ENCODE data around the gene C1orf167. TPM values are rescaled to one million over a fixed set of nuclear protein-coding genes. Genes with fewer than 3 reads are reported as not detected.

C1orf167 gene
- total and polyA plus RNA-seq, 3 donors from 2014 or later, result 26.0 to 64.2 (median 34.5) TPM

GRCh38 chr1:11738783-11739182 lies 23.2 kb upstream of the C1orf167 start:
- TF ChIP-seq CTCF (IDR thresholded peaks at IDR 0.05) (no peak), POLR2A (IDR thresholded peaks at IDR 0.05) (no peak)
- peaks cover 18% of the 10 kb centered on the region for H3K4me1 ChIP-seq
- WGBS, 2 donors, result 75% methylated on average over 5 to 6 of the region's 6 CpGs
- no peak overlapping the region for H3K4me3 ChIP-seq
- no peak overlapping the region for H3K27ac ChIP-seq
- intact Hi-C loops (cut with DNase I; ENCODE audit: low total_unique reads), result loop anchor here (10.0 kb wide), 1 partner anchor 66 kb away; the partner anchor contains the start of genes CLCN6 and MTHFR
- no peaks in the 10 kb centered on the region for H3K9me3 ChIP-seq
- no peaks in the 10 kb centered on the region for H3K36me3 ChIP-seq (ENCODE audit: low read depth, missing control alignments)
- DNase-seq, result no peak
- H3K27me3 ChIP-seq, result no peaks in the 10 kb centered on the region

- intact Hi-C loops (cut with DNase I; ENCODE audit: low total_unique reads), result no loop called here
- Histone ChIP-seq H3K36me3 (ENCODE audit: low read depth, missing control alignments) (no peaks in the 10 kb centered on the region), H3K27me3 (no peaks in the 10 kb centered on the region), H3K9me3 (no peaks in the 10 kb centered on the region), H3K27ac (no peak overlapping the region), H3K4me1 (peaks cover 13% of the 10 kb centered on the region), H3K4me3 (no peak overlapping the region)
- 66 to 77% methylated on average over 15 of the region's 15 CpGs for WGBS, 2 donors
- TF ChIP-seq CTCF (IDR thresholded peaks at IDR 0.05) (no peak), POLR2A (IDR thresholded peaks at IDR 0.05) (no peak)
- DNase-seq, result no peak
Measured at GRCh38 chr1:11740258-11741192, 21.5 kb upstream of the C1orf167 start.

- Histone ChIP-seq H3K27ac (no peak overlapping the region), H3K4me3 (no peak overlapping the region), H3K9me3 (no peaks in the 10 kb centered on the region), H3K4me1 (peaks cover 12% of the 10 kb centered on the region), H3K27me3 (no peaks in the 10 kb centered on the region), H3K36me3 (ENCODE audit: low read depth, missing control alignments) (no peaks in the 10 kb centered on the region)
- TF ChIP-seq CTCF (IDR thresholded peaks at IDR 0.05) (no peak), POLR2A (IDR thresholded peaks at IDR 0.05) (no peak)
- WGBS, 2 donors, result 90 to 92% methylated on average over 4 of the region's 4 CpGs
- no peak for DNase-seq
- intact Hi-C loops (cut with DNase I; ENCODE audit: low total_unique reads), result no loop called here
Measured at GRCh38 chr1:11741482-11741881, 20.5 kb upstream of the C1orf167 start.

GRCh38 chr1:11741919-11742558 lies 20.0 kb upstream of the C1orf167 start:
- no peak overlapping the region for H3K4me3 ChIP-seq
- WGBS, 2 donors, result 85 to 90% methylated on average over 5 of the region's 5 CpGs
- intact Hi-C loops (cut with DNase I; ENCODE audit: low total_unique reads), result no loop called here
- H3K27ac ChIP-seq, result no peak overlapping the region
- H3K4me1 ChIP-seq, result peaks cover 8% of the 10 kb centered on the region
- H3K9me3 ChIP-seq, result no peaks in the 10 kb centered on the region
- no peaks in the 10 kb centered on the region for H3K27me3 ChIP-seq
- DNase-seq, result no peak
- H3K36me3 ChIP-seq (ENCODE audit: low read depth, missing control alignments), result no peaks in the 10 kb centered on the region
- TF ChIP-seq CTCF (IDR thresholded peaks at IDR 0.05) (no peak), POLR2A (IDR thresholded peaks at IDR 0.05) (no peak)

Data from testis (tissue), 3 donors.